Right lobe of liver (tissue), 4 donors: ENCODE measurements around the gene SSTR3.

Source experiments
- CTCF ChIP-seq, 4 donors: fragments of 200-600 bp in 3 of 4; fragments of 450-650 bp in 1 of 4; IDR thresholded peaks; one replicate each; pipeline versions ENCODE4 v1.5.1 to v1.8.0; 2016 to 2022; ENCODE audit warnings: antibody characterized with exemption in 4 of 4, mild to moderate bottlenecking in 2 of 4
- POLR2A ChIP-seq: fragments of 450-650 bp; IDR thresholded peaks from one replicate; pipeline ENCODE4 v1.6.1; 2017; ENCODE audit warnings: antibody characterized with exemption, mild to moderate bottlenecking
- donor health status: DM: no; HTN: no; CAD: no.
- donor health status: DM: no; HTN: no; CAD: no.
- donor health status: DM: no; HTN: yes; CAD: no.

- TF ChIP-seq CTCF (IDR thresholded peaks at IDR 0.05) (no peak), POLR2A (no peak)
Observed at GRCh38 chr22:37218771-37219411, 6.6 kb upstream of the SSTR3 start.
